Measurements from ENCODE around the gene IGFBP6. TPM values are rescaled to one million over a fixed set of nuclear protein-coding genes. Genes with fewer than 3 reads are reported as not detected.

IGFBP6 gene
- total RNA-seq, 2 donors from 2014 or later, result 0.45 to 6.0 TPM

DNA sequence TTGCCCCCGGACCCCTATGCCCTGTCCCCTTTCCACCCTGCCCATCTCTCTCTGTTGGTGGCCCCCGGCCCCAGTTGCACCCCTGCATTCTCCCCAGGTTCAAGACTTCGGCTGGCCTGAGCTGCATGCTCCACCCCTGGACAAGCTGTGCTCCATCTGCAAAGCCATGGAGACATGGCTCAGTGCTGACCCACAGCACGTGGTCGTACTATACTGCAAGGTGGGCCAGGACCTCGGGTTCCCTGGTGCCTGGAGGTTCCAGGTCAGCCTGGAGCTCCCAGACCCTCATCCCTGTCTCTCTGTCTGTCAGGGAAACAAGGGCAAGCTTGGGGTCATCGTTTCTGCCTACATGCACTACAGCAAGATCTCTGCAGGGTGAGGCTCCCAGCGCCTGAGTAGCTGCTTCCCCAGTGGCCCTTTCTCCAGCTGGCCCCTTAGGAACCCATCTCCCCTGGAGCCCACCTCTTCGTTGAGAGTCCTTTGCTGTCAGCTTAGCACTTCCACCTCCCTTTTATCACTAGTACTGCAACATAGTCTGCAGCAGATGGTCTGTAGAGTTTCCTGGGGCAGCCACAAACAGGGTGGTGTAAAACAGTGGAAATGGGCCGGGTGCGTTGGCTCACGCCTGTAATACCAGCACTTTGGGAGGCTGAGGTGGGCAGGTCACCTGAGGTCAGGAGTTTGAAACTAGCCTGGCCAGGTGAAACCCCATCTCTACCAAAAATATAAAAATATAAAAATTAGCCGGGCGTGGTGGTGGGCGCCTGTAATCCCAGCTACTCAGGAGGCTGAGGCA, 41.8 kb upstream of the IGFBP6 start:
- Mint-ChIP-seq H3K4me1 (peaks cover 4% of the 10 kb centered on the region), H3K4me3 (peak overlapping the region; percentile 96), H3K27me3 (no peaks in the 10 kb centered on the region), H3K36me3 (ENCODE audit: low read depth) (no peaks in the 10 kb centered on the region), H3K9me3 (no peaks in the 10 kb centered on the region), H3K27ac (no peak overlapping the region)
- no peak for ATAC-seq (replicated peaks)

- Mint-ChIP-seq H3K4me1 (peaks cover 4% of the 10 kb centered on the region), H3K4me3 (no peak overlapping the region), H3K27ac (no peak overlapping the region), H3K27me3 (no peaks in the 10 kb centered on the region), H3K36me3 (ENCODE audit: low read depth) (no peaks in the 10 kb centered on the region), H3K9me3 (no peaks in the 10 kb centered on the region)
- ATAC-seq (replicated peaks), result no peak
These were observed 41.2 kb upstream of the IGFBP6 start for GRCh38 chr12:53056296-53056695.

- Mint-ChIP-seq H3K4me3 (no peak overlapping the region), H3K27me3 (no peaks in the 10 kb centered on the region)
These were observed 40.6 kb upstream of the IGFBP6 start for GRCh38 chr12:53056901-53057300.

GRCh38 chr12:53057816-53058500, 39.5 kb upstream of the IGFBP6 start:
- Mint-ChIP-seq H3K27ac (peak overlapping the region; percentile 62), H3K27me3 (no peaks in the 10 kb centered on the region), H3K4me1 (peaks cover 4% of the 10 kb centered on the region), H3K4me3 (no peak overlapping the region), H3K9me3 (no peaks in the 10 kb centered on the region), H3K36me3 (ENCODE audit: low read depth) (no peaks in the 10 kb centered on the region)
- ATAC-seq (replicated peaks), result no peak

More at GRCh38 chr12:53056901-53057300, 40.6 kb upstream of the IGFBP6 start:
- Mint-ChIP-seq H3K9me3 (no peaks in the 10 kb centered on the region), H3K36me3 (ENCODE audit: low read depth) (no peaks in the 10 kb centered on the region), H3K4me1 (peaks cover 4% of the 10 kb centered on the region), H3K27ac (no peak overlapping the region)
- ATAC-seq (replicated peaks), result no peak

DNA sequence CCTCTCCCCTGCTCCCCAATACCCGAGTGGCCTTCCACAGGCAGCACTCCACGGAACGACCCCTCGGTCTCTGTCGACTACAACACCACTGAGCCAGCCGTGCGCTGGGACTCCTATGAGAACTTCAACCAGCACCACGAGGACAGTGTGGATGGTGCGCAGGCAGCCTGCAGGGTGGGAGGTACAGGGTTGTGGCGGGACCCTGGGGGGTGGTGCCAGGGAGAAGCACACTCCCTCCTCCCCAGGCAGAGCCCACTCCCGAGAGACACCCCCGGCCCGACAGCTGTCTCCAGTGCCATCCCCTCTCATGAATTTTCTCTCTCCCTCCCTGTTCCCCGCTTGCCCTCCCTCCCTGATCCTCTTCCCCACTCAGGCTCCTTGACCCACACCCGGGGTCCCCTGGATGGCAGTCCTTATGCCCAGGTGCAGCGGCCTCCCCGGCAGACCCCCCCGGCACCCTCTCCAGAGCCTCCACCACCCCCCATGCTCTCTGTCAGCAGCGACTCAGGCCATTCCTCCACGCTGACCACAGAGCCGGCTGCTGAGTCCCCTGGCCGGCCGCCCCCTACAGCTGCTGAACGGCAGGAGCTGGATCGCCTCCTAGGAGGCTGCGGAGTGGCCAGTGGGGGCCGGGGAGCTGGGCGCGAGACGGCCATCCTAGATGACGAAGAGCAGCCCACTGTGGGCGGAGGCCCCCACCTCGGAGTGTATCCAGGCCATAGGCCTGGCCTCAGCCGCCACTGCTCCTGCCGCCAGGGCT, 38.6 kb upstream of the IGFBP6 start:
- H3K27ac Mint-ChIP-seq, result no peak overlapping the region
- H3K4me3 Mint-ChIP-seq, result no peak overlapping the region
- H3K4me1 Mint-ChIP-seq, result peaks cover 4% of the 10 kb centered on the region
- peaks cover 5% of the 10 kb centered on the region for H3K36me3 Mint-ChIP-seq (ENCODE audit: low read depth)
- H3K27me3 Mint-ChIP-seq, result no peaks in the 10 kb centered on the region
- no peak for ATAC-seq (replicated peaks)
- H3K9me3 Mint-ChIP-seq, result no peaks in the 10 kb centered on the region

- ATAC-seq (replicated peaks), result no peak
- Mint-ChIP-seq H3K27me3 (no peaks in the 10 kb centered on the region), H3K4me1 (no peaks in the 10 kb centered on the region), H3K36me3 (ENCODE audit: low read depth) (peaks cover 11% of the 10 kb centered on the region), H3K27ac (no peak overlapping the region), H3K9me3 (no peaks in the 10 kb centered on the region), H3K4me3 (no peak overlapping the region)
These were observed 37.9 kb upstream of the IGFBP6 start for GRCh38 chr12:53059434-53060063.

GRCh38 chr12:53060064-53060720, 37.3 kb upstream of the IGFBP6 start:
- Mint-ChIP-seq H3K27ac (no peak overlapping the region), H3K9me3 (no peaks in the 10 kb centered on the region), H3K36me3 (ENCODE audit: low read depth) (peaks cover 17% of the 10 kb centered on the region), H3K4me1 (no peaks in the 10 kb centered on the region), H3K4me3 (no peak overlapping the region), H3K27me3 (no peaks in the 10 kb centered on the region)
- ATAC-seq (replicated peaks), result no peak

- no peak for ATAC-seq (replicated peaks)
- H3K4me3 Mint-ChIP-seq, result no peak overlapping the region
- no peaks in the 10 kb centered on the region for H3K9me3 Mint-ChIP-seq
- peaks cover under 1% of the 10 kb centered on the region for H3K4me1 Mint-ChIP-seq
- H3K36me3 Mint-ChIP-seq (ENCODE audit: low read depth), result peaks cover 23% of the 10 kb centered on the region
- no peaks in the 10 kb centered on the region for H3K27me3 Mint-ChIP-seq
- no peak overlapping the region for H3K27ac Mint-ChIP-seq
These were observed 36.7 kb upstream of the IGFBP6 start for GRCh38 chr12:53060721-53061276.

GRCh38 chr12:53061404-53062010, 36.0 kb upstream of the IGFBP6 start:
- peak; percentile 28 for ATAC-seq (replicated peaks)
- H3K9me3 Mint-ChIP-seq, result no peaks in the 10 kb centered on the region
- H3K4me1 Mint-ChIP-seq, result peaks cover 8% of the 10 kb centered on the region
- no peak overlapping the region for H3K4me3 Mint-ChIP-seq
- no peak overlapping the region for H3K27ac Mint-ChIP-seq
- H3K36me3 Mint-ChIP-seq (ENCODE audit: low read depth), result peaks cover 30% of the 10 kb centered on the region
- no peaks in the 10 kb centered on the region for H3K27me3 Mint-ChIP-seq

DNA sequence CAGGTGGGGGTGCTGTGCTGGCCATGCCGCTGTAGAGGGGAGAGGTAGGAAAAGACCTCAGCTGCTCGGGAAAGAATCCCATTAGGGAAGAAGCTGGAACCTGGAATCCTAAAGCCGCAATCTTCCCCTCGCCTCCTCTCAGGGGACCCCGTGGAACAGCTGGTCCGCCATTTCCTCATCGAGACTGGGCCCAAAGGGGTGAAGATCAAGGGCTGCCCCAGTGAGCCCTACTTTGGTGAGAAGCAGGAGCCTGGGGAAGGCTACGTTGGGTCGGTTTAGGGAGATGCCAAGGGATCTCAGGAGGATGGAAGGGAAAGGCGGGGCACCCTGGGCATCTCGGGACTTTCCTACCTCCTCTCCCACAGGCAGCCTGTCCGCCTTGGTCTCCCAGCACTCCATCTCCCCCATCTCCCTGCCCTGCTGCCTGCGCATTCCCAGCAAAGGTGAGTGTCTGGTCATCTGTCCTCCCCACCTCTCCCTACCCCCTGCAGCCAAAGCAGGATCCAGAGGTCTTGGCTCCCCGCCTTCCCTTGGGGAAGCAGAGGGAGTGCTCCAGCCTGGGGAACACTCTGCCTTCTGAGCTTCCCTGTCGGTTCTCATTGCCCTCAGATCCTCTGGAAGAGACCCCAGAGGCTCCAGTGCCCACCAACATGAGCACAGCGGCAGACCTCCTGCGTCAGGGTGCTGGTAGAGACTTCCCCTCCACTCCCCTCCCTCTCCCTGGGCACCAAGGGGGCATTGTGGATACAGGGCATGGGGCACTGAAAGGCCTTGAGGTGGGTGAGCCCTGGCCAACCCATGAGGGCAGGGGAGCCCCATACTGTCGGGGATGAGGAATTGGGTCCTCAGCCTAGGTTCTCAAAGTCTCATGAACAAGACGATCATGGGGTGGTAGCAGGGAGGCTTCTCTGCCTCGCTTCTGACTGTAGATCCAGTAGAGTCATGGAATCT, 35.2 kb upstream of the IGFBP6 start:
- no peaks in the 10 kb centered on the region for H3K9me3 Mint-ChIP-seq
- H3K4me1 Mint-ChIP-seq, result peaks cover 9% of the 10 kb centered on the region
- H3K27me3 Mint-ChIP-seq, result no peaks in the 10 kb centered on the region
- ATAC-seq (replicated peaks), result no peak
- H3K4me3 Mint-ChIP-seq, result no peak overlapping the region
- no peak overlapping the region for H3K27ac Mint-ChIP-seq
- peaks cover 38% of the 10 kb centered on the region for H3K36me3 Mint-ChIP-seq (ENCODE audit: low read depth)

- no peak overlapping the region for H3K4me3 Mint-ChIP-seq
- peaks cover 42% of the 10 kb centered on the region for H3K36me3 Mint-ChIP-seq (ENCODE audit: low read depth)
- H3K4me1 Mint-ChIP-seq, result peaks cover 9% of the 10 kb centered on the region
- H3K27ac Mint-ChIP-seq, result peak overlapping the region; percentile 25
- no peaks in the 10 kb centered on the region for H3K27me3 Mint-ChIP-seq
- no peak for ATAC-seq (replicated peaks)
- no peaks in the 10 kb centered on the region for H3K9me3 Mint-ChIP-seq
These were observed 34.3 kb upstream of the IGFBP6 start for GRCh38 chr12:53062977-53063707.

Measured in activated T-helper 17 cell treated with anti-CD3 and anti-CD28 coated beads, Interleukin-2, amount 50 U/mL, for 72 hours (primary cell).